Adipose tissue (tissue), 3 donors: ENCODE results near the gene SETD7. TPM values are rescaled to one million over a fixed set of nuclear protein-coding genes. Genes with fewer than 3 reads are reported as not detected.
"Not testable (repeated sequence)": the region's sequence is repeated elsewhere in the genome, so short reads cannot be mapped to it uniquely, and the experiment has no call there.

Experiments
- H3K27ac ChIP-seq: one replicate; pipeline ENCODE4 v1.5.1; 2013; ENCODE audit warnings: low read depth, low read length
- WGBS, 3 donors: extraction: QIAGEN DNeasy Blood & Tissue Kit; methylation state at CpG; one replicate each; pipeline ENCODE4 v1.1.7; 2013; 5-methylcytosine and 5-hydroxymethylcytosine counted together
- polyA plus RNA-seq, 3 donors: library from polyadenylated mRNA; stranded (reverse); fragments of 200-250 nt; gene quantifications; one replicate each; pipeline ENCODE4 v1.2.3, GENCODE V29; 2013
- donor health status: healthy with polysubstance abuse.
- donor health status: Bipolar disorder and iron deficiency.
- donor health status: healthy.

SETD7 gene
- polyA plus RNA-seq, 3 donors: 7.7 to 63.1 (median 20.6) TPM

GRCh38 chr4:139492429-139492828 is 63.6 kb downstream of the SETD7 start:
- 92 to 100% (median 98%) methylated on average over 2 of the region's 2 CpGs for WGBS, 3 donors
- no peak overlapping the region for H3K27ac ChIP-seq

GRCh38 chr4:139489638-139490037 is 66.4 kb downstream of the SETD7 start:
- H3K27ac ChIP-seq: no peak overlapping the region

- 96 to 97% (median 96%) methylated on average over 3 of the region's 3 CpGs for WGBS, 3 donors
- H3K27ac ChIP-seq: no peak overlapping the region
These were observed 67.6 kb downstream of the SETD7 start for GRCh38 chr4:139488442-139488841.

GRCh38 chr4:139484783-139485311 is 71.2 kb downstream of the SETD7 start:
- 53 to 76% (median 74%) methylated on average over 10 to 11 of the region's 11 CpGs for WGBS, 3 donors
- no peak overlapping the region for H3K27ac ChIP-seq

- WGBS, 3 donors: 95 to 99% (median 95%) methylated on average over 3 of the region's 3 CpGs
- H3K27ac ChIP-seq: no peak overlapping the region
These were observed 73.0 kb downstream of the SETD7 start for GRCh38 chr4:139483000-139483399.

- H3K27ac ChIP-seq: no peak overlapping the region
- 29 to 61% (median 35%) methylated on average over 1 of the region's 1 CpG for WGBS, 3 donors
These were observed 74.6 kb downstream of the SETD7 start for GRCh38 chr4:139481465-139481864.

- WGBS, 3 donors: 47 to 95% (median 86%) methylated on average over 4 of the region's 4 CpGs
- no peak overlapping the region for H3K27ac ChIP-seq
These were observed 79.7 kb downstream of the SETD7 start for GRCh38 chr4:139476363-139476762.

- WGBS, 3 donors: 76 to 84% (median 82%) methylated on average over 3 of the region's 3 CpGs
- H3K27ac ChIP-seq: no peak overlapping the region
These were observed 83.2 kb downstream of the SETD7 start for GRCh38 chr4:139472852-139473251.

GRCh38 chr4:139470997-139471665 is 84.9 kb downstream of the SETD7 start:
- 79 to 94% (median 94%) methylated on average over 6 of the region's 6 CpGs for WGBS, 3 donors
- H3K27ac ChIP-seq: no peak overlapping the region

- H3K27ac ChIP-seq: no peak overlapping the region
These were observed 85.7 kb downstream of the SETD7 start for GRCh38 chr4:139470295-139470694.

GRCh38 chr4:139469869-139470268 is 86.2 kb downstream of the SETD7 start:
- 33 to 96% (median 89%) methylated on average over 1 of the region's 1 CpG for WGBS, 3 donors
- H3K27ac ChIP-seq: no peak overlapping the region

- WGBS, 3 donors: 80 to 98% (median 97%) methylated on average over 2 of the region's 2 CpGs
These were observed 86.8 kb downstream of the SETD7 start for GRCh38 chr4:139469216-139469615.

GRCh38 chr4:139468756-139469155 is 87.3 kb downstream of the SETD7 start:
- H3K27ac ChIP-seq: not testable (repeated sequence)

More at GRCh38 chr4:139469216-139469615, 86.8 kb downstream of the SETD7 start:
- H3K27ac ChIP-seq: no peak overlapping the region

GRCh38 chr4:139465922-139466321 is 90.1 kb downstream of the SETD7 start:
- no peak overlapping the region for H3K27ac ChIP-seq

GRCh38 chr4:139464512-139464911 is 91.5 kb downstream of the SETD7 start:
- WGBS, 3 donors: 96 to 98% (median 97%) methylated on average over 5 of the region's 5 CpGs
- H3K27ac ChIP-seq: not testable (repeated sequence)

More at GRCh38 chr4:139465922-139466321, 90.1 kb downstream of the SETD7 start:
- WGBS, 3 donors: 60 to 71% (median 70%) methylated on average over 4 of the region's 4 CpGs

GRCh38 chr4:139461022-139461628 is 94.9 kb downstream of the SETD7 start:
- no peak overlapping the region for H3K27ac ChIP-seq
- 60 to 74% (median 69%) methylated on average over 5 of the region's 5 CpGs for WGBS, 3 donors

- WGBS, 3 donors: 85 to 96% (median 95%) methylated on average over 3 of the region's 3 CpGs
- H3K27ac ChIP-seq: no peak overlapping the region
These were observed 95.5 kb downstream of the SETD7 start for GRCh38 chr4:139460565-139460964.

GRCh38 chr4:139458999-139459398 is 97.0 kb downstream of the SETD7 start:
- WGBS, 3 donors: 70 to 89% (median 86%) methylated on average over 3 of the region's 3 CpGs
- H3K27ac ChIP-seq: no peak overlapping the region

- WGBS, 3 donors: 56 to 98% (median 91%) methylated on average over 1 of the region's 1 CpG
- no peak overlapping the region for H3K27ac ChIP-seq
These were observed 97.5 kb downstream of the SETD7 start for GRCh38 chr4:139458543-139458942.

GRCh38 chr4:139457318-139457717 is 98.7 kb downstream of the SETD7 start:
- WGBS, 3 donors: 27 to 70% (median 70%) methylated on average over 4 of the region's 4 CpGs
- H3K27ac ChIP-seq: no peak overlapping the region
